CD4-positive, alpha-beta T cell treated with Interleukin-17A for 4 hours (primary cell): ENCODE data around the gene RMND1.
"Not testable (repeated sequence)": the region's sequence is repeated elsewhere in the genome, so short reads cannot be mapped to it uniquely, and the experiment has no call there.

Experiments used
- DNase-seq: peaks from one replicate; pipeline ENCODE4 v3.0.0-alpha.2; 2020; ENCODE audit warnings: mixed read lengths

RMND1 gene

GRCh38 chr6:151413372-151414145 lies 38.4 kb downstream of the RMND1 start:
- peak; percentile 76 for DNase-seq

DNA sequence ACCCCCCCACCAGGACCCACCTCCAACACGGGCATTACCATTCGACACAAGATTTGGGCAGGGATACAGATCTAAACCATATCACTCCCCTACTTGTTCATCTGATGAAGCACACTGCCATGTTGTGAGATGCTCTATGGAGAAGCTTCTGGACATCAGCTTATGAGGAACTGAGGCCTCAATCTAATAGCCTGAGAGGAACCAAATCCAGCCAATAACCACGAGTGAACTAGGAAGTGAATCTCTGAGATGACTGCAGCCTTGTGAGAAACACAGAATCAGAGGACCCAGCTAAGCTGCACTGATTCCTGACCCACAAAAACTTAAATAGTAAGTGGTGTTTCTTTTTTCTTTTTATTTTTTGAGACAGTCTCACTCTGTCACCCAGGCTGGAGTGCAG lies 39.0 kb downstream of the RMND1 start:
- no peak for DNase-seq

- no peak for DNase-seq
Measured at GRCh38 chr6:151409679-151410078, 42.2 kb downstream of the RMND1 start.

DNA sequence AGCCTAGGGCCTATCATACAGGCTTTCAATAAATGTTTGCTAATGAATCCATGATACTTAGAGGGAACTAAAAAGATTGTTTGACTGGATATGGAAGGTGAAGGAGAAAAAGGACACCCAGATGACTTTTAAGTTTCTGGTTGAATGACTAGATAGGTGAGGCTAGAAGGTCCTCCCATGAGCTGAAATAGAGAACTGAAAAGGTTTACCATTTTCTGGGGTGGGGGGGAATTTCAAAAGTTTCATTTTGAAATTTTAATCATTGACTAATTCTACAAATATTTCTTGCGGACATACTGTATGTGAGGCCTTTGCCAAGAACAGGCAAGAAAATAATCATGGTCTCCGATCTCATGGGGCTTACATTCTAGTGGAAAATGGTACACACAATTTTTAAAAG lies 42.7 kb downstream of the RMND1 start:
- no peak for DNase-seq

DNA sequence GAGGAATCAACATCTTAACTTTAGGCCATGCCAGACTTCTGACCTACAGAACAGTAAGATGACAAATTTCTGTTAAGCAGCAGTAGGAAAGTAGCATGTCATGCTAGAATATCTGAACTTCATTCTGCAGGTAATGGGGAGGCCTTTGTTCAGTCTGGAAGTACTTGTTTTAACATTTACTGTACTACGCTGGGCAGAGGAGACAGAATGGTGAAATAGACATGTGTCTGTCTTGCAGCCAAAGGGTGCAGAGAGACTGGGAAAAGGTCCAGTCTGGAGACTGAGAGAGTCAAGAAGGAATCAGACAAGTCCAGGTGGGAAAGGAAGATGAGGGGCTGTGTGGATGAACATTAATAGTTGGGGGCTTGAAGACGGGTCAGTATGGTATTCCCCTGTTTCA lies 43.1 kb downstream of the RMND1 start:
- no peak for DNase-seq

GRCh38 chr6:151403919-151404308 lies 48.0 kb downstream of the RMND1 start:
- DNase-seq = no peak

- no peak for DNase-seq
Measured at GRCh38 chr6:151402228-151402627, 49.7 kb downstream of the RMND1 start.

- DNase-seq = no peak
Measured at GRCh38 chr6:151400473-151400872, 51.5 kb downstream of the RMND1 start.

DNA sequence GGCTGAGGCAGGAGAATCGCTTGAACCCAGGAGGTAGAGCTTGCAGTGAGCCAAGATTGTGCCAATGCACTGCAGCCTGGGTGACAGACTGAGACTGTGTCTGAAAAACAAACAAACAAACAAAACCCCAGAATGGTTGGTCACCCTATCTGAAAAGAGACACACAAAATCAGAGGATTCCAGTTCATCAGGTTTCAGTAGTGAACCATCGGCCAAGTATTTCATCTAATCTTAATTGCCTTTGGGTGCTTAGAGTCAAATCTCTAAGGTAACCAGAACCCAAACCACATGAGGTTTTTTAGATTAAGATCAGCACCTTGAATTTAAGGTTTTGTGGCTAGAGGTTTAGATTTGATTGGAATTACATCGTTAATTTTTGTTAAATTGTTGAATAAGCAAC lies 52.2 kb downstream of the RMND1 start:
- DNase-seq = no peak

DNA sequence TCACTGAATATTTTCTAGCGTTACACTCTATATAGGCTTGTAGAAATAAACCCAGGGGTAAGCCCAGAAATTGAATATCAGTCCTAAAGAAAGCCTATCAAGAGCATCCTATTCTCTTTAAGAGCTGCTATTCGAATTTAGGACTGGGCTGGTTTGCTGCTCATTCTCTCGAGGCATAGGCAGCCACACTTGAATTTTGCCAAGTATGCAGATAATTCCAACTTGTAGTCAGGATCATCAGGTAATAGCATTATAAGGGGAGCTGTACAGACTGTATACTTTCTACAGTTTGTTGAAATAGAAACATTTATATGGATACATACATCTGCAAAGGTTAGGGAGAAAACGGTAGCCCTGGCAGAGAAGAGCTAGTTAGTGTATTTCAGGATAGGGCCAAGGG lies 58.5 kb downstream of the RMND1 start:
- DNase-seq = no peak

GRCh38 chr6:151392427-151392826 lies 59.5 kb downstream of the RMND1 start:
- DNase-seq = no peak

- peak; percentile 73 for DNase-seq
Measured at GRCh38 chr6:151391471-151392413, 60.2 kb downstream of the RMND1 start, which contains the start of gene ZBTB2. TSS of gene ZBTB2 (minus strand) at chr6:151391559. CDS start at chr6:151373637, 17,922 bp downstream.

GRCh38 chr6:151390851-151391470 lies 61.0 kb downstream of the RMND1 start:
- peak; percentile 87 for DNase-seq

DNA sequence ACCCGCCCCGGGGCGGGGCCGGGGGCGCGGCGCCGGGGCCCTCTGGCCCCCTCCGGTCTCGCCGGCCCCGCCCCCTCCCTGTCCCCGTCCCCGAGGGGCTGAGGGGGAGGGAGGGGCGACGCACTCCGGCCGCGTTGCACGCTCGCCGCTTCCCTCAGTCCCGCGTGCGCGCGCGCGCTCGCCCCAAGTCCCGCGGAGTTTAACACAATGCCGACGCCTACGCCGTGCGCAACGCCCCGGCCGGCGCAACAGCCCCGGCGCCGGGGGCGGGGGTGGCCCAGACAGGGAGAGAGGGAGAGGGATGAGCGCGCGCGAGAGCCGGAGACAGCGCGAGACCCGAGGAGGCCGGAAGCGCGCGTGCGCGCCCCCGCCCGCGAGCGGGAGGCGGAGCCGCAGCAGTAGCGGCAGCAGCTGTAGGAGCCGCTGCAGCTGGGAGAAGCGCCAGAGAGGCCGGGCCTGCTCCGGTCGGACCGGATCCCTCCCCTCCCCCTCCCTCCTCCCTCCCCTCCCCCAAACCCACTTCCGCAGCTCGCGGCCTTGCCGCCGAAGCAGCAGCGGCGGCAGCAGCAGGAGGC lies 61.6 kb downstream of the RMND1 start:
- DNase-seq = peak; percentile 97

GRCh38 chr6:151389618-151390275 lies 62.2 kb downstream of the RMND1 start:
- DNase-seq = peak; percentile 55

- DNase-seq = peak; percentile 36
Measured at GRCh38 chr6:151388997-151389617, 62.8 kb downstream of the RMND1 start.

- no peak for DNase-seq
Measured at GRCh38 chr6:151388236-151388635, 63.7 kb downstream of the RMND1 start.

DNA sequence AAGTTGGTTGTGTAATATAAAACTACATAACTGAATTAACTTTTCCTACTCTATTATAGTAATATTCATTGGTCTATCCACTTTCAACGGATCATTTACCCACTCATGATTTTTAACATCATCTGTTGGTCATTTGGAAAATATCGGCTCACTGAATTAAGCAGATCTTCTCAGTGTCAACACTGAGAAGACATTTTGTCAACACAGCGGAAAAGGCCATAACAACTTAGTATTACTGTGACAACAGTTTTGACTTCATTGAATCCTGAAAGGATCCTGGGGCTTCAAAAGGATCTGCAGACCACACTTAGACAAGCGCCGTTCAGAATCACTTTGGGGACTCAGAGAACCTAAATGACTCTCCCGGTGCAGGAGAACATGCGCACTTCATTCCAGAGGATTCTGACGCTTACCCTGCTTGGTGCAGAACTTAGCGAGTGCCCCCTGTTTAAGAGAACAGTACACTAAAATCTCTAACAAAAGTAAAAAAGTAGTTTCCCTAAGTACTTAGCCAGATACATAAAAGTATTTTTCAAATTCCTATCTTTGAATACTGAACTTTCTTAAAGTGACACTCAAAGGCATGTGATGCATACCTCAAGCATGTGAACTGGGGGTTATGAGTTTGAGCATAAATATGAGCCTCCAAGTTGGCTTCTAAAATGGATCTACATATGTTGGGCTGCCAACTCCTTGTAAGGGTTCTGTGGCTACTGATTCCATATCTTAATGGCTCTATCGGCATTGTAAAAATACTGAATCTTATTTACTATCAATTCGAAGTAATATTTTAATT lies 64.6 kb downstream of the RMND1 start:
- no peak for DNase-seq

DNA sequence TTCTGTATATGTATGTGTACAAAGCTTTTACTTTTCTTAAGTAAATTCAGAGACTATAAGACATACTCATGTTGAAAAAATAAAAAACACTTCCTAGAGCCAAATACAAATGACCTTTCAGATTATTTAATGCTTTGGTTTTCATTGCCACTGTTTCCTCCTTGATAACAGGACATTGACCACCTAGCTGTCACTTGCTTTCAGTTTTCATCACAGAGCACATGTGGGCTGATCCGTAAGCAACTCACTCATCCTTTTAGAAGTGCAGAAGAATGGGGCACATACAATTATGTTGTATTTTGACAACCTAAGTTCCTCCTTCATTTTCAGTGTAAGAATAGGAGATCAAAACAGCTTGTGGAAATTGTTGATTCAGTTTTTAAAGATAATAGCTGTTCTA lies 66.7 kb downstream of the RMND1 start:
- DNase-seq = no peak

GRCh38 chr6:151384151-151384550 lies 67.8 kb downstream of the RMND1 start:
- DNase-seq = no peak

DNA sequence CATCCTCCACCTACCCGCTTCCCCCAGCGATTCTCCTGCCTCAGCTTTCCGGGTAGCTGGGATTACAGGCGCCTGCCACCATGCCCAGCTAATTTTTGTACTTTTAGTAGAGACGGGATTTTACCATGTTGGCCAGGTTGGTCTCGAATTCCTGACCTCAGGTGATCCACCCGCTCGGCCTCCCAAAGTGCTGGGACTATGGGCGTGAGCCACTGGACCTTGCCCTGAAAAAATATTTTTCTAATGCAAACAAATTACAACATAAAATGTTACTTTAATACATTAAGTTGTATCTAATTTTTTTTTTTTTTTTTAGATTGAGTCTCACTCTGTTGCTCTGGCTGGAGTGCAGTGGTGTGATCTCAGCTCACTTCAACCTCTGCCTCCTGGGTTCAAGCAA lies 69.3 kb downstream of the RMND1 start:
- DNase-seq = not testable (repeated sequence)
